Raji (cell line): ENCODE results near the gene MRTO4.

Experiments
- POLR2A ChIP-seq: IDR thresholded peaks from 2 replicates; pipeline ENCODE4 v1.6.1; 2011; ENCODE audit warnings: low read depth, low read length, control low read depth; ENCODE audit not compliant: insufficient read depth

The MRTO4 gene

GRCh38 chr1:19294638-19295037 is 43.0 kb downstream of the MRTO4 start:
- TF ChIP-seq POLR2A = no peak

- TF ChIP-seq POLR2A = no peak
Measured at GRCh38 chr1:19300211-19300610, 48.6 kb downstream of the MRTO4 start.

GRCh38 chr1:19305880-19306279 is 54.3 kb downstream of the MRTO4 start:
- TF ChIP-seq POLR2A = no peak

DNA sequence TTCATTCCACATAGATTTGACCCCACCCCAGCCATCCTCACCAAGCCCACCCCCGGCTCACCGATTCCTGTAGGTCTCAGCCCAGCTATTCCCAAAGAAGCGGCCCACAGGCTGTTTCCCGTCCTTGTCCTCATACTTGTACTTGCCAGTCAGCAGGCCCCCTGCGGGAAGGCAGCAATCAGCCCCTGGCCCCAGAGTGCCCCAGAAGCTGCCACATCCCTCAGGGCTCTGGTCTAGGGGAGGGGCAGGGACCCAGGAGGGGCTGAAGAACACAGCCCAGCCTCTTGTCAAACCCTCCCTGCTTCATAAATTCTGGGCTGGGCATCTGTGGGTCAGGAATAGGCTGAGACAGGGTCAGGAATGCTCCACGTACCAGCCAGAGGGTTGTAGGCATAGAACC is 55.3 kb downstream of the MRTO4 start:
- TF ChIP-seq POLR2A = no peak

DNA sequence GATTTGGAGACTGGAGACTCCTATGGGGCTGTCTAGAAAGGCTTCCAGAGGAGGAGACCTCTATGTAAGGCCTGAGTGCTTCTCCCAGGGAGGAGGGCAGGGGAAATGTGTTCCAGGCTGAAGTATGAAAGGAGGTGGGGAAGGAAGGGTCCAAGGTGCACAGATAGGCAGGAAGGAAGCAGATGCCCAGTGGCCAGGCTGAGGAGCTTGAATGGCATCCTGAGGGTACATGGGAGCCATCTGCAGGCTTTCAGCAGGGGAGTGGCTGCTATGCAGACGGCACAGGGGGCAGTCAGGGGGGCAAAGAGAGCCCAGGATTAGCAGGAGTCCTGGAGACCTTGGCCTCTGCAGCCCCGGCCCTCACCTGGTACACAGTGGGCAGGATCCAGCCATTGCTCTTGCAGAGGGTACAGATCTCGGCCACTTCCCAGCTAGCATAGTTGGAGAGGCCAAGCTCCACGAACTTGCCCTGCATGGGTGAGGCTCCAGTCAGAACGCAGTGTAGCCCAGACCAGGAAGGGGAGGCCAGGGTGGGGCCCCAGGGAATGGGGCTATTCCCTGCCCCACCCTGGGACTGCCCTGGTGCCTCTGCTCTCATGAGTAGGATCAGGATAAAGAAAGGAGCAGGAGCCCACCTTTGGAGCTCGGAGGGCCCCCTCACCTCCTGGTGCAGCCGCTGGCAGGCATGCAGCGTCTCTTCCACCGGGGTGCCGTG is 56.3 kb downstream of the MRTO4 start:
- TF ChIP-seq POLR2A = no peak

GRCh38 chr1:19308509-19308907 is 56.9 kb downstream of the MRTO4 start:
- no peak for TF ChIP-seq POLR2A

- TF ChIP-seq POLR2A = no peak
Measured at GRCh38 chr1:19309123-19309813, 57.7 kb downstream of the MRTO4 start.
